GM11168 (cell line): ENCODE results near the gene POU4F2.

Experiments used
- in situ Hi-C: fragments of 300-500 bp; cut with MboI; formaldehyde crosslinking; loops from one replicate; pipeline ENCODE4 v1.12.0; 2022; ENCODE audit warnings: low sequenced_read_pairs; ENCODE audit not compliant: unreplicated experiment

POU4F2 gene, protein sequence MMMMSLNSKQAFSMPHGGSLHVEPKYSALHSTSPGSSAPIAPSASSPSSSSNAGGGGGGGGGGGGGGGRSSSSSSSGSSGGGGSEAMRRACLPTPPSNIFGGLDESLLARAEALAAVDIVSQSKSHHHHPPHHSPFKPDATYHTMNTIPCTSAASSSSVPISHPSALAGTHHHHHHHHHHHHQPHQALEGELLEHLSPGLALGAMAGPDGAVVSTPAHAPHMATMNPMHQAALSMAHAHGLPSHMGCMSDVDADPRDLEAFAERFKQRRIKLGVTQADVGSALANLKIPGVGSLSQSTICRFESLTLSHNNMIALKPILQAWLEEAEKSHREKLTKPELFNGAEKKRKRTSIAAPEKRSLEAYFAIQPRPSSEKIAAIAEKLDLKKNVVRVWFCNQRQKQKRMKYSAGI

DNA sequence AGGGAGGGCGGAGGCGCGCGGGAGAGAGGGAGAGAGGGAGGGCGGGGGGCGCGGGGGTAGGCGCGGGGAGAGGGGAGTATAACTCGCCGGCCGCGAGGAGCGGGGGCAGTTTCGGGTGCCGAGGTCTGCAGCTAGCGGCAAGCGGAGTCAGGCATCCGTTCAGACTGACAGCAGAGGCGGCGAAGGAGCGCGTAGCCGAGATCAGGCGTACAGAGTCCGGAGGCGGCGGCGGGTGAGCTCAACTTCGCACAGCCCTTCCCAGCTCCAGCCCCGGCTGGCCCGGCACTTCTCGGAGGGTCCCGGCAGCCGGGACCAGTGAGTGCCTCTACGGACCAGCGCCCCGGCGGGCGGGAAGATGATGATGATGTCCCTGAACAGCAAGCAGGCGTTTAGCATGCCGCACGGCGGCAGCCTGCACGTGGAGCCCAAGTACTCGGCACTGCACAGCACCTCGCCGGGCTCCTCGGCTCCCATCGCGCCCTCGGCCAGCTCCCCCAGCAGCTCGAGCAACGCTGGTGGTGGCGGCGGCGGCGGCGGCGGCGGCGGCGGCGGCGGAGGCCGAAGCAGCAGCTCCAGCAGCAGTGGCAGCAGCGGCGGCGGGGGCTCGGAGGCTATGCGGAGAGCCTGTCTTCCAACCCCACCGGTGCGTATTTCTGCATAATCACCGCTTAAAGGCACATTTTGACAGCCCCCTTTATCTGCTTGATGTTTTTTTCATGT is at the start of gene POU4F2:
TSS of gene POU4F2 (plus strand) at position 108 of the 720 bp plus-strand sequence. CDS start at position 356, 248 bp downstream.
- in situ Hi-C loops, result no loop called here

DNA sequence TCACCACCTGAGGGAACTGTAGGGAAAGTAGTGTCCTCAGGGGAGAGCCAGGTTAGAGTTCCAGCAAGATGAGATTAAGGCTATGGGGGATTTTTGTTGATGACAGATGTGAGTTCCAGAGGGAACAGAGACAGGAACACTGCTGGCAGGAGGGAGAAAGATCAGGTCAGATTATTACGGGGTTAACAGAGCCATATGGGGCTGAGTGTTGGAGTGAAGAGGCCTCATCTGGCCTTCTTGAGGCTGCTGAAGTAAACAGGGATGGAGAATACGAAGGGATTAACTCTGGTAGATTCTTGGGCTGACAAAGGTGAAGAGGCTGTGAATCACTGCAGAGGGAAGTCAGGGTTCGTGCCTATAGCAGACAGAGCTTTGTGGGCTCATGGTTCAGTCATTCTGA is 47.9 kb upstream of the POU4F2 start:
- in situ Hi-C loops, result no loop called here

DNA sequence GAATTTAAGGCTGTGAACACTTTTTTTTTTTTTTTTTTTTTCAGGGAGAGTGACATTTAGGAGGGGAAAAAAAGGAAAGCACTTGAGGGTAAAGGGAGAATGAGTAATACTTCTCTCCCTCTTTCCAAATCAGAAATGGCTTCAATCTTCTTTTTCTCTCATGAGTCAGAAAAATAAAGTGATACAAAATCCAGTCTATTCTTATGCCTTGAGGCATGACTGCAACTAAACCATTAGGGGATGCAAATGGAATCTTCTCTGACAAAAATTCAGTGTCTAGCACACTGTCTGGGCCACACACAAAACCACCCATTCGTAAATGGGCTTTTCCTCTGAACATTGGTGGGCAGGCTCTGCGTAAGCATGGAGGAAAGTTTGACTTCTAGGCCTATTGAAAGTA is 46.7 kb upstream of the POU4F2 start:
- in situ Hi-C loops, result no loop called here

DNA sequence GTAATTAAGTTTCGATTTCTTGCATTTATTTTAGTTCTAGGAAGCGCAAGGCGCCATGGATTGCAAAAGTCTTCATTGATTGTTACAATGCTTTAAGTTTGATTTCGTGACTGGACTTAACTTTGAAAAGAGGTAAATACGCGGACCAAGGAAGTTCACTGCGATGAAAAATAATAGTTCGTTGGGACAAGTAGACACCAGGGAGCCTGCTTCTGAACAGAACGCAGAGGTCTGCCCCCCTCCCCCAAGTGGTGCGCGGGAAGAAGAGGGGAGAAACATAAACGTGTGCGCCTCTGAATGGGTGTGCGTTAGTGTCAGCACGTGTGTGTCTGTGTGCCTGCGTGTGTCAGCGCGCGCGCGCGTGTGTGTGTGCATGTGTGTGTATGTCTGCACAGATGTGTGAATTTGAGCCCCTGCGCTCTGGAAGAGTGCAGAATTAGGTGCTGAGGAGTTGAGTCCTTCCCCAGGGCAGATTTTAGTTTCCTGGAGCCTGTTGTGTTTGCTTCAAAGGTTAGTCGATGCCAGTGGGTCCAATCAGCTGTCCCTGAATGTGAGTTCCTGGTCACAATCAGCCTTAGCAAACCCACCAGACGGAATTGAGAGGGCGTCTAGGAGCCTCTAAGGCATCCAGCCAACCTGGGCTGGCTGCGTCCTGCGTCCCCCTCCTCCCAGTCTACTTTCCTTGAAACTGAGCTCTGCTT is 5.8 kb upstream of the POU4F2 start:
- in situ Hi-C loops, result no loop called here

DNA sequence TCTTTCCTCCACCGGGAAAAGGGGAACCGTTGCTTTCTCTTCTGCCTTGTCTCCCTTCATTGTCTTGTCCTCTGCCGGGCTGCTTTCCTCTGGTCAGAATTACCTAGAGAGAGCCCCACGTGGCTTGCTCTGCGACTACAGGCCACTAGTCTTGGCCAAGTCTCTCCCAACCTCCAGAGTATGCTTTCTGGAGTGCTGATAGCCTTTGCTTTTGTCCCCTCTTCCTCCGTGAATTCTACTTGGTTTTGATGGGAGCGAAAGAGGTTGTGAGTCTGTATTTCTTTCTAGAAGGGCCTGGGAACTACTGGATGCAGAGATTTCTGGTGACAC is 5.3 kb upstream of the POU4F2 start:
- in situ Hi-C loops, result no loop called here

DNA sequence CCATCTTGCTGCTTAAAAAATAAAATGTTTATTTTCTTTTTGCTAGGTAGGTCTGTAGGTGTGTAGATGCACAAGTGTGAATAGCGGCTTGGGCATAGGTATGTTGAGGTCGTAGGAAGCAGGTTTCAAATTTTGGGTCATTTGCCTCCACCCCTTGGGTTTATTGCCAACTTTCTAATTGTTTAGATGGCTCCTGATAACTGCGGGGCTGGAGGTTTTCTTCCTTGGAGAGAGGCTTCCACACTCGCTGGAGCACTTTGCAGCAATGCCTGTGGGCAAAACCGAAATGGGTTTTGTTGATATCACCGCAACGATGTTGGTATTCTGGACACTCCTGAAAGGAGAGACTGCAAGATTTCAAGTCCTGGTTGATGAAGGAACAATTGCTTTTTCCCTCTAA is 3.9 kb upstream of the POU4F2 start:
- in situ Hi-C loops, result no loop called here

DNA sequence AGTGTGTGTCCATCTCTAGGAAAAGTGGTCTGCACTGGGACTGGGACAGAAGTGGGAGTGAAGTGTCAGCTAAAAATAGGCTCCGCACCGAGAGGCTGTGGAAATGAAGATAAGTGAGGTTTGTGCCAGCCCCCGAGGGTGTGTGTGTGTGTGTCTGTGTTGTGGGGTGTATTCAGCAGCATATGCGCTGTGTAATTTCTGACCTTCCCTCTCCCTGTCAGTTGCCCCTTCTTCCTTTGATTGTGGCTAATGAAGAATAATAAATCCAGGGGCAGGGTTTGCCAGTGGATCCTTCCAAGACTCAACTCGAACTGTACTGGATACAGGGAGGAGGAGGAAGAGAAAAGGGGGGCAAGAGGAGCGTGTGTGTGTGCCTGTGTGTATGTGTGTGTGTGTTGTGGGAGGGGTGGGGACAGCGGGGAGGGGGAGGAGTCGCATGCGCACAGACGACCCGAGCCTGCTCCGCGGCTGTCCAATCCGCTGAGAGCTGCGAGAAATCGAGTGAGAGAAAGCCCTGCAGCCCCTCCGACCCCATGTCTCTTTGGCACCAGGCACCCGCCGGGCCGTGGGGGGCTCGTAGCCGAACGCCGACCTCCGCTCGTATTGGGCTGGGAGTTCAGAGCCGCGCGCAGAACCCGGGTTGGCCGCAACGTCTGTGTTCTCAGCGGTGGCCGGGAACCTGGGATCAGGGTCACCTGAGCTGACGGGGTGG is 916 bp upstream of the POU4F2 start:
- in situ Hi-C loops, result no loop called here

DNA sequence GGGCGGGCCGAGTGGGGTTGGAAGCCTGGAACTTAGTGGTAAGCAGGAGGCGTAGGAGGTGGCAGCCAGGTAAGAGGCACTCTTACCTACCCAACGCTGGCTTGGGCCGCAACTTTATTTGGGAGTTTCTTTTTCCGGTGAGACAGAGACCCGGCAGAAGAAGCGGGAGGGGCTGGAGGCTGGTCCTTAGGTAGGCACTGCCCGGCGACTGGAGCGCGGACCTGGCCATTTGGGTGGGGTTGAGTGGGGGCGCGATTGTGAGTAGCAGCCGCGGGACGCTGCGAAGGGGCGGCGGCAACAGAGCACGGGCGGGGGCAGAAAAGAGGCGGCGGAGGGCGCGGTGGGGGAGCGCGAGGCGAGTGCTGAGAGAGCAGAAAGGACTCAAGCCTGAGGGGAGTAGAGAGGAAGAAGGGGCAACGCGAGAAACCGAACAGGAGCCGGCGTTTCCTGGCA is 334 bp upstream of the POU4F2 start:
- in situ Hi-C loops, result no loop called here

DNA sequence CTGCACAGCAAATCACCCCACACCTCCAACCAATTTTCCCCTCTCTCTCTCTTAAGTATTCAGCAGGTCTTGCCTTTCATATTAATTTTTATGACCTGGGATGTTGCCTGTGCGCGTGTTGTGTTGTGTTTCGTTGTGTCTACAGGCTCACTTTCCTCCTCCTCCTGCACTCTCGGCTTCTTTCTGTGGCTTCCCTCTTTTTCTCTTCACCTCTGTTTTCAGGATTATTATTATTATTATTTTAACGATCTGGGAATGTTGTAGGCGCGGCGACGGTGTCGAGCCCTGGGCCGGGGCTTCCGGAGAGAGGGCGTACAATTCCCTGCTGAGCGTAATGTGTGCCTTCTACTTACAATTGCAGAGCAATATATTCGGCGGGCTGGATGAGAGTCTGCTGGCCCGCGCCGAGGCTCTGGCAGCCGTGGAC is 826 bp downstream of the POU4F2 start:
- in situ Hi-C loops, result no loop called here

DNA sequence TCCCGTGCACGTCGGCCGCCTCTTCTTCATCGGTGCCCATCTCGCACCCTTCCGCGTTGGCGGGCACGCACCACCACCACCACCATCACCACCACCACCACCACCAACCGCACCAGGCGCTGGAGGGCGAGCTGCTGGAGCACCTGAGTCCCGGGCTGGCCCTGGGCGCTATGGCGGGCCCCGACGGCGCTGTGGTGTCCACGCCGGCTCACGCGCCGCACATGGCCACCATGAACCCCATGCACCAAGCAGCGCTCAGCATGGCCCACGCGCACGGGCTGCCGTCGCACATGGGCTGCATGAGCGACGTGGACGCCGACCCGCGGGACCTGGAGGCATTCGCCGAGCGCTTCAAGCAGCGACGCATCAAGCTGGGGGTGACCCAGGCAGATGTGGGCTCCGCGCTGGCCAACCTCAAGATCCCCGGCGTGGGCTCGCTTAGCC is 1.4 kb downstream of the POU4F2 start:
- in situ Hi-C loops, result no loop called here

DNA sequence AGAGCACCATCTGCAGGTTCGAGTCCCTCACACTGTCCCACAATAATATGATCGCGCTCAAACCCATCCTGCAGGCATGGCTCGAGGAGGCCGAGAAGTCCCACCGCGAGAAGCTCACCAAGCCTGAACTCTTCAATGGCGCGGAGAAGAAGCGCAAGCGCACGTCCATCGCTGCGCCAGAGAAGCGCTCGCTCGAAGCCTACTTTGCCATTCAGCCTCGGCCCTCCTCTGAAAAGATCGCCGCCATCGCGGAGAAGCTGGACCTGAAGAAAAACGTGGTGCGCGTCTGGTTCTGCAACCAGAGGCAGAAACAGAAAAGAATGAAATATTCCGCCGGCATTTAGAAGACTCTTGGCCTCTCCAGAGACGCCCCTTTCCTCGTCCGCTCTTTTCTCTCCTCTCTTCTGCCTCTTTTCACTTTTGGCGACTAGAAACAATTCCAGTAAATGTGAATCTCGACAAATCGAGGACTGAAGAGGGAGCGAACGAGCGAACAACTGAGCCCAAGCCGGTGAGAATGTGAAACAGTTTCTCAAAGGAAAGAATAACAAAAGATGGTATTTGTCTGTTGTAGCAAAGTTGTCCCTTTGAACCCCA is 1.9 kb downstream of the POU4F2 start:
- in situ Hi-C loops, result no loop called here

DNA sequence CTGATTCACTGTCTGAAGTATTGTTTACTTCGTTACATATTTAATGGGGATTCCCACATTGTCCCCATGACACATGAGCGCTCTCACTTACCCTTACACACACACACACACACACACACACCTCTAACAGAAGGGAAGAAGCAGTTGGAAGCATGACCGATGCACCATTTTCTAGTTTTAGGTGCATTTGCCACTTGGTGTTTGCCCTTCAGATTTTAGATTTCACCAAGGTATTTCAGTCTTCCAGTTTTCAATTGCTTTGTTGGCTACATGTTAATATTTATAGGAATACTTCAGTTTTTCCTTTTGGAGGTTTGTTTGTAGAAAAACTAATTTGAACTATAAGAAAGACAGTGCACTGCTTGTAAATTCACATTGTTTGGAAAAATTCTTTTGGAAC is 3.1 kb downstream of the POU4F2 start:
- in situ Hi-C loops, result no loop called here

DNA sequence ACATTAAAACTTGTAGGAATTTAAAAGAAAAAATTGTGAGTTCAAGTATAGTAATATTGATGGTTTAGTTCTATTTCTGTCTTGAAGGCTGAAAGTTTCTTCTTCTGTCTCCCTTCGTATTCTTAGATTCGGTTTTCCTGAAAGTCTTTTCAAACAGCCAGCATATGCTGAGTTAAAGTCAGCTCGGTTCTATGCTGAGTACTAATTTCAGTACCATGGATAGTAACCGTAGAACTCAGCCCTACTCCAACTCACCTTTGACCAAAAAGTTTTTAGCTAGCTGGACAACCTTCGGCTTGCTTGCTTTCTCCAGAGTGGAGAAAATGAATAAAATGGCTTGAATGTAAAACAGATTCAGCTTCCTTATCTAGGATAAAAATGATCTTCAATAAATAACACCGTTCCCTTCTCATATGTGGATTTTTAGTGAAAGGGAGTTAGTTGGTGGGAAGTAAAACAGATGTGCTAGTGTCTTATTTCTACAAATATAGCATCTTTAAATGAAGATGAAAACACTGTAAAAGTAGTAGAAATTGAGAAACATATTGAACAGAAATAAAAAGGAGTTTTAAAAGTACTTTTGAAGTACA is 5.2 kb downstream of the POU4F2 start:
- in situ Hi-C loops, result no loop called here

DNA sequence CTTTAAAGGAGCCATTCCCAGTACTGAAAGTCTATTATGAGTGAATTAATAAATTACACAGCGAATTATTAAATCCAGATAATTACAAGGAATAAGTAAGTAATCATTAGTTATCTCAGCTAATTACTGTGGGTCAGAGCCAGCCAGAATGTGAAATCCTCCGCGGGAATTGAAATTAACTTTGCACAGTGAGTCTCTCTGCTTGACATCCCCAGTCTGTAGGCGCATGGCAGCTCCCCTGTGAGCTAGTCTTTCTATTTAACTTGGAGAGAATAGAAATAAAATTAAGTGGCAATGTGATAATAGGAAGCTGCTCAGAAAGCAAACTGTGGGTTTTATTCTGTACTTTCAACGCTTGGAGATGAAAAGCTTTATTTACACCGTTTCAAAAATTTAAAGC is 7.2 kb downstream of the POU4F2 start:
- in situ Hi-C loops, result no loop called here

DNA sequence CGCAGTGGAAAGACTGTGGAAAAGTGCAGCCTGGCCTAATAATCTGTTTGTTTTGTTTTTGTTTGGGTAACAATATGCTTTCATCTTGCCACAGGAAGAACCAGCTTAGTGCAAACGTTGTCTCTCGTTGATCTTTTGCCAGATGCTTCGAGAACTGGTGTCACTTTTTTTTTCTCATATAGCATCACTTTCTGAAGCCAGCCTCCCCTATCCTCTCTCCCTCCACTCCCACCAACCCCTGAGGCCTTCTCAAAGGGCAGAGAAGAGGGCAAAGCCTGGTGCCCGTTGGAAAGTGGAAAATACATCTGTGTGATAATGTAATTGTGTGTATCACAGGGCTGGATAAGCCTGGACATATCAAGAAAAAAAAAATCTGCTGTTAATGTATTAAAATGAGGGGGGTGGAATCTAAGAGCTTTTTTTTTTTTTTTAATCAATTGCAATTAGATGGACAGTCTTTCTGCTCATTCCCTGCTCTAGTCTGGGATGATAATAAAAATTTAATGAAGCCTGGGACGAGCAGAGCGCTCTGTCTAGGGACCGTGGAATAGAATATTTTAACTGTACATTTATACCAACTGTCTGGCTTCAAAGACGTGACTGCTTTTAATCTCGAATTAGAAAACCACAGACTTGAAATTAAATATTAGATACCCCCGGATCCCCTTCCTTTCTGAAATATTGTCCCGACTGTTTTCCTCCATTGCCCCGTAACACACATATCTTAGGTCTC is 8.1 kb downstream of the POU4F2 start:
- in situ Hi-C loops, result no loop called here

DNA sequence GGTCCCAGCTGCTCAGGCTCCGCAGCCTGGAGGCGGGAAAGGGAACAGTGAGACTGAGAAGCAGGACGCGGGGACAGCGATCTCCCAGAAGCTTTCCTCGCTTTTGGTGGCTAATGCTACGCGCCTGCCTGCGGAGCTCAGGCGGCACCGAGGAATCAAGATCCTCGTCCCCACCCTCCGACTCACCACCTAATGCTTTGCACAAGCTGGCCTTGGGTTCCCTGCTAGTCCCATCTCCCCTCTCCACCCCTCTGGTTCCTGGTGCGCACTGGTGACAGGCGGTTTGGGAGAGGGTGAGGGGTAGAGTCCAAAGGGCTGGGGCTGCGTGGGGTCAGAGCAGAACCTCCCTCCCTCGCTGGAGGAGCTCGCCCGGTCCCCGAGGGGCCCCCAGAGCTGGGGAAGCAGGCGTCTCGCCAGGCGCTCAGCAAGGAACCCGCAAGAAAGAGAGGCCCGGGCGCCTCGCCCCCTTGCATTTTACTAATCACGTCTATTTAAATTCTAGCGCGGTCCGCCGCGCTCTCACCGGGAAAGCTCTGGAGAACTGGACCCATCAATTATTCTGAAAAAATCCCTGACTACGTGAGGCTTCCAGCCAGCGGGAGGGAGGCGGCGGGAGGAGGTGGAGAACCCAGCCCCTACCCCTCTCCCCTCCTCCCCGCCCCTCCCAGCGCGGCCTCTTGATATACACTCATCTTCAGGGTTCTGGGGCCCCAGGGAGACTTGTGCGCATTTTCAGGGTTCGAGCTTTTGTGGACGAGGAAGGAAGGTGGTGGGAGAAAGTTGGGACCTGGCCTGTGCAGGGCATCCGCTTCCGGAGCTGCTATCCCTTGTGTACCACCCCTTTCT is 9.1 kb downstream of the POU4F2 start:
- in situ Hi-C loops, result no loop called here

DNA sequence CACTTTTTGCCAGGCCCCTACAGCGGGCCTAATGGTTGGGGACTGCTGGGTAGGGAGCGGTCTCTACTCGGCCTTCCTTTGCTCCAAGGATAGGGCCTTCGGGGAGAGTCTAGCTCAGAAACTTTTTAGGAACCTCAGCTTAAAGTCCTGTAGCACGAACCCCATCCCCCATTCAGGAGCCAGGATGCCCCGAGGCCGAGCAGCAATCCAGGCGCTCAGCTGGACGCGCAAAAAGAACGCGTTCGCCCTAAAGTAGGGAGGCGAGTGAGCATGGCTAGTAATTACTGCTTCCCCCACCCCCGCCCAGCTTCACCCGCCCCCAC is 9.7 kb downstream of the POU4F2 start:
- in situ Hi-C loops, result no loop called here

DNA sequence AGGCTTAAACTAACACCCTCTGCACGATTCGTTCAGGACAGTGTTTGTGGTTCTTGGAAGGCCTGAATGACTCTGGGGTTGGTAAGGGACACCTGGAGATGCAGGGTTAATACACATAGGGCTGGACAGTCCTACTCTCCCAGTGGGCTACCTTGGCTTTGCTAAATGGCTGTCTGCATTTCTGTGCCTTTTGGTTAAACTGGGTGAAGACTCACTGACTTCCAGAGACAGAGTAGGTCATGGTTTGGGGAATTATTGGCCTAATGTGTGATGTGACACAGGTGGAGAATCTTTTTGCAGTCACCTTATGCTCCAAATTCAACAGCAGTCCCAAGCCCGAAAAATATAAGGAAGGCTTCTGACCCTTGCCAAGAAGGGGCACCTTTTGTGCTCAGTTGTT is 10.5 kb downstream of the POU4F2 start:
- in situ Hi-C loops, result no loop called here
